ENCODE measurements around the gene OR2W3.

DNA sequence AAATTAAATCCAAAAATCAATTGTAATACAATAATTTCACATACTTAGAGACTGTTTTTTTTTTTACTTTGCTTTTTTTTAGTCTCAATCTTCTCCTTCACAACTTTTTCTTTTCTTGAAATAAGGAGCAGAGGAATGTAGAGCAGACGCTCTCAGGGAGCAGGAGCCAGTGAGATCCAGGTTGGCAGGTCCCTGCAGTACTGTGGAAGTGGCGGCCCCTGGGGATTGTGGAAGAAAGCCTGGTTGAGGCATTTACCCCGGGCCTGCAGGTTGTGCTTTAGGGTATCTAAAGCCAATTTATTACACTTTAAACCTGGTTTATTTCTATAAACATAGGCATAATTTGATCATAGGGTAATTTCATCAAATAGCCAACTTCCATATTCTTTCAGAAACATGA, 28.6 kb downstream of the OR2W3 start:
- no peak for TF ChIP-seq KLF16 (tag by site-specific recombination; IDR thresholded peaks at IDR 0.05)
- TF ChIP-seq ZNF133 (tag by site-specific recombination; IDR thresholded peaks at IDR 0.05) = no peak

All from HEK293 (cell line).